NB4 (cell line): Measurements from ENCODE around the gene PCDHGB7.
"Not testable (repeated sequence)": the region's sequence is repeated elsewhere in the genome, so short reads cannot be mapped to it uniquely, and the experiment has no call there.

Source experiments
- DNase-seq: peaks from one replicate; pipeline ENCODE4 v3.0.0; 2010; ENCODE audit warnings: low read depth
- H3K4me3 ChIP-seq: one replicate; pipeline ENCODE4 v1.5.1; 2011; ENCODE audit warnings: mild to moderate bottlenecking, low read depth, low read length, moderate library complexity
- CTCF ChIP-seq: IDR thresholded peaks from one replicate; pipeline ENCODE4 v1.5.1; 2012; ENCODE audit warnings: low read depth, low read length
- MAX ChIP-seq: IDR thresholded peaks from 2 replicates; pipeline ENCODE4 v1.6.1; 2011; ENCODE audit warnings: low read depth, low read length
- MYC ChIP-seq: IDR thresholded peaks from 2 replicates; pipeline ENCODE4 v1.6.1; 2011; ENCODE audit warnings: low read depth, low read length
- POLR2A ChIP-seq: IDR thresholded peaks from 2 replicates; pipeline ENCODE4 v1.6.1; 2011; ENCODE audit warnings: mild to moderate bottlenecking; ENCODE audit not compliant: insufficient read length; ENCODE audit errors: extremely low read depth

The PCDHGB7 gene

GRCh38 chr5:141398608-141399007 is 18.9 kb upstream of the PCDHGB7 start:
- no peak for TF ChIP-seq POLR2A
- no peak for TF ChIP-seq MYC
- no peak for TF ChIP-seq MAX
- TF ChIP-seq CTCF: no peak
- DNase-seq: no peak
- H3K4me3 ChIP-seq: no peak overlapping the region

- H3K4me3 ChIP-seq: no peak overlapping the region
- TF ChIP-seq POLR2A (no peak), CTCF (no peak), MYC (no peak), MAX (no peak)
- no peak for DNase-seq
These were observed 17.8 kb upstream of the PCDHGB7 start for GRCh38 chr5:141399555-141400258.

GRCh38 chr5:141402553-141403243 is 14.8 kb upstream of the PCDHGB7 start, which contains the start of gene PCDHGA9:
Gene PCDHGA9 (plus strand): TSS chr5:141402778. CDS start chr5:141402953, 175 bp downstream.
- TF ChIP-seq CTCF (peak; percentile 11), MAX (no peak)
- H3K4me3 ChIP-seq: no peak within 1 kb of the TSS
- DNase-seq: no peak

- no peak overlapping the region for H3K4me3 ChIP-seq
- no peak for TF ChIP-seq POLR2A
- no peak for TF ChIP-seq MAX
- no peak for TF ChIP-seq CTCF
- no peak for TF ChIP-seq MYC
- DNase-seq: no peak
These were observed 14.1 kb upstream of the PCDHGB7 start for GRCh38 chr5:141403387-141403786.

- TF ChIP-seq CTCF: peak; percentile 35
- not testable (repeated sequence) for DNase-seq, H3K4me3 ChIP-seq
These were observed 9.5 kb upstream of the PCDHGB7 start, which contains the start of gene PCDHGB6 for GRCh38 chr5:141407790-141408505. Gene PCDHGB6 (plus strand): TSS chr5:141408021. CDS start chr5:141408203, 182 bp downstream.
